AG04450 (cell line): ENCODE results near the gene RBM38. TPM values are rescaled to one million over a fixed set of nuclear protein-coding genes. Genes with fewer than 3 reads are reported as not detected.

ENCODE experiments used
- CTCF ChIA-PET: fragments of 300-600, 350-600 bp; formaldehyde crosslinking; extraction: SDS; loops from one replicate; lab custom pipeline; 2022; ENCODE audit warnings: antibody characterized with exemption, inconsistent platforms; lab: Charles Lee
- POLR2A ChIA-PET: fragments of 350-600 bp; formaldehyde crosslinking; extraction: SDS; loops from one replicate; lab custom pipeline; 2021; ENCODE audit warnings: antibody characterized with exemption, inconsistent platforms; lab: Yijun Ruan, JAX
- DNase-seq: peaks from one replicate; pipeline ENCODE4 v3.0.0-alpha.2; 2011; ENCODE audit warnings: low read depth, low spot score
- H3K27ac ChIP-seq: one replicate; pipeline ENCODE4 v1.5.1; 2012; ENCODE audit warnings: low read depth, low read length, control low read depth
- H3K27me3 ChIP-seq: one replicate; pipeline ENCODE4 v1.6.0; 2012; ENCODE audit warnings: low read length; ENCODE audit not compliant: control insufficient read depth, insufficient read depth
- H3K4me3 ChIP-seq: 2 replicates; pipeline ENCODE4 v1.5.1; 2011; ENCODE audit warnings: mild to moderate bottlenecking, low read depth, low read length, control low read depth
- H3K9me3 ChIP-seq: 2 replicates; pipeline ENCODE4 v1.5.1; 2012; ENCODE audit warnings: low read length; ENCODE audit not compliant: control insufficient read depth, insufficient read depth
- polyA plus RNA-seq: library from polyadenylated mRNA; depleted of rRNA; stranded (reverse); fragments of >200 nt; gene quantifications from 2 replicates; pipeline ENCODE4 v1.2.3, GENCODE V29; 2011
- TF ChIP-seq, protein P1 (sequence below): IDR thresholded peaks from 2 replicates; pipeline ENCODE4 v1.5.1; 2011; ENCODE audit warnings: low read depth, low read length, control low read depth, inconsistent platforms

Gene RBM38
- polyA plus RNA-seq, 1 experiment, result 5.2 TPM

- peak; percentile 54 for DNase-seq
- CTCF ChIA-PET, result no interaction called here
- H3K9me3 ChIP-seq, result peaks cover 11% of the 10 kb centered on the region
- H3K4me3 ChIP-seq, result no peak overlapping the region
- no peak overlapping the region for H3K27ac ChIP-seq
- POLR2A ChIA-PET, result no interaction called here
- TF ChIP-seq, protein P1, sequence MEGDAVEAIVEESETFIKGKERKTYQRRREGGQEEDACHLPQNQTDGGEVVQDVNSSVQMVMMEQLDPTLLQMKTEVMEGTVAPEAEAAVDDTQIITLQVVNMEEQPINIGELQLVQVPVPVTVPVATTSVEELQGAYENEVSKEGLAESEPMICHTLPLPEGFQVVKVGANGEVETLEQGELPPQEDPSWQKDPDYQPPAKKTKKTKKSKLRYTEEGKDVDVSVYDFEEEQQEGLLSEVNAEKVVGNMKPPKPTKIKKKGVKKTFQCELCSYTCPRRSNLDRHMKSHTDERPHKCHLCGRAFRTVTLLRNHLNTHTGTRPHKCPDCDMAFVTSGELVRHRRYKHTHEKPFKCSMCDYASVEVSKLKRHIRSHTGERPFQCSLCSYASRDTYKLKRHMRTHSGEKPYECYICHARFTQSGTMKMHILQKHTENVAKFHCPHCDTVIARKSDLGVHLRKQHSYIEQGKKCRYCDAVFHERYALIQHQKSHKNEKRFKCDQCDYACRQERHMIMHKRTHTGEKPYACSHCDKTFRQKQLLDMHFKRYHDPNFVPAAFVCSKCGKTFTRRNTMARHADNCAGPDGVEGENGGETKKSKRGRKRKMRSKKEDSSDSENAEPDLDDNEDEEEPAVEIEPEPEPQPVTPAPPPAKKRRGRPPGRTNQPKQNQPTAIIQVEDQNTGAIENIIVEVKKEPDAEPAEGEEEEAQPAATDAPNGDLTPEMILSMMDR, result no peak
- H3K27me3 ChIP-seq, result peaks cover 12% of the 10 kb centered on the region
Observed at GRCh38 chr20:57445298-57445697, 54.1 kb downstream of the RBM38 start.

DNA sequence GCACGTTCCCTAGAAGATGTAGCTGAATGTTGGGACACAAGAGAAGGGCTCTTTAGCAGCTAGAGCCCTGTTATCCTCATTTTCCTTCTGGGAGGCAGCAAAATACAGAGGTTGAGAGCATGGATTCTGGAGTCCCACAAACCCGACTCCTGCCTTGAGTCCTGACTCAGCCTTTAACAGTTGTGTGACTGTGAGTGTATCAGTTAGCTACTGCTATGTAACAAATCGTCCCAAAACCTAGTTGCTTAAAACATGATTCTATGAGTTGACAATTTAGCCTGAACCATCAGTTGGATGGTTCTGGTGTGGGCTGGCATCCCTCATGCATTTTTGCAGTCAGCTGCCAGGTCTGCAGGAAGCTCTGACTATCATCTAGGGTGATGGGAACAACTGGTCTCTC lies 54.6 kb downstream of the RBM38 start:
- no peak for DNase-seq
- no peak overlapping the region for H3K4me3 ChIP-seq
- POLR2A ChIA-PET, result no interaction called here
- peaks cover 8% of the 10 kb centered on the region for H3K9me3 ChIP-seq
- CTCF ChIA-PET, result no interaction called here
- H3K27ac ChIP-seq, result no peak overlapping the region
- peaks cover 14% of the 10 kb centered on the region for H3K27me3 ChIP-seq
- TF ChIP-seq, protein P1, result no peak

GRCh38 chr20:57448764-57449354 lies 57.7 kb downstream of the RBM38 start:
- Histone ChIP-seq H3K27me3 (peaks cover 16% of the 10 kb centered on the region), H3K9me3 (peaks cover 7% of the 10 kb centered on the region; the same call in 1 of the 2 replicates), H3K27ac (no peak overlapping the region), H3K4me3 (no peak overlapping the region)
- ChIA-PET CTCF (no interaction called here), POLR2A (no interaction called here)
- TF ChIP-seq, protein P1, result no peak
- DNase-seq, result no peak

DNA sequence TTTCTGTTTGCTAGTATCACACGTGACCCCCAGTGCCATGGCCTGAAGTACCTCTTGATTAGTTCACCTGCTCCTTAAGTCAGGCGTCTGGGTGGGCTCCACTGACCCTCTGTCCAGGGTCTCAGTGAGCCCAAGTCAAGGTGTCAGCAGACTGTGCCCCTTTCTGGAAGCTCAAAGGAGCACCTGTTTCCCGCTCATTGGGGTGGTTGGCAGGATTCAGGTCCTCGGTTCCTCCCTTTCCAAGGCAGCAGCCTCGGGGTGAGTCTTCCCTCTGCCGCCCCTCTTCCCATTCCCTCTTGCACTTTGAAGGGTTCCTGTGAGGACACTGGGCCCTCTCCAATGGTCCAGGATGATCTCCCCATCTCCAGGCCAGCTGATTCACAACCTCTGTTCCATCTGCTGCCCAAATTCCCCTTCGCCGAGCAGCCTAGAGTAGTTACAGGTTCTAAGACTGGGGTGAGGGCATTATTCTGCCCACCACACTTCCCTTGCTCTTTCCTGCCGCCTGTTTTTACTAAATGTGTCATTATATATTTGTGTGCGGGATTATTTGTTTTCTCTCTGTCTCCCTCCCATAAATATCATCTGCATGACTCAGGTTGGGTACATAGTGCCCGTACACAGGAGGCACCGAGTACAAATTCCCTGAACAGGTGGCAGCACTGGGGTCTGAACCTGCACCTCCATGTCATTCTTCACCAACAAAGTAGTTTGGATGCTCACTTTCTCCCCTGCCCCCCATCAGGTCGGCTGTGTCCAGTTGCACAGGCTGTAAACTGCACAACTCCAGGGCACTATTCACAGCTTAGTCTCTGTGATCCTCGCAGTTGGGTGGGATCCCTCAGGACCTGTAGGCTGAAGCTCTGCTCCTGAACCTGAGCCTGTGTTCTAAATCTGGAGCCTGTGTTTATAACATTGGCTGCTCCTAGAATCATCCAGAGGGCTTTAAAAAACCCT lies 58.5 kb downstream of the RBM38 start:
- POLR2A ChIA-PET, result no interaction called here
- Histone ChIP-seq H3K4me3 (no peak overlapping the region), H3K27me3 (peaks cover 14% of the 10 kb centered on the region), H3K27ac (no peak overlapping the region), H3K9me3 (peaks cover 7% of the 10 kb centered on the region; the same call in 1 of the 2 replicates)
- CTCF ChIA-PET, result no interaction called here
- DNase-seq, result no peak
- TF ChIP-seq, protein P1, result no peak

DNA sequence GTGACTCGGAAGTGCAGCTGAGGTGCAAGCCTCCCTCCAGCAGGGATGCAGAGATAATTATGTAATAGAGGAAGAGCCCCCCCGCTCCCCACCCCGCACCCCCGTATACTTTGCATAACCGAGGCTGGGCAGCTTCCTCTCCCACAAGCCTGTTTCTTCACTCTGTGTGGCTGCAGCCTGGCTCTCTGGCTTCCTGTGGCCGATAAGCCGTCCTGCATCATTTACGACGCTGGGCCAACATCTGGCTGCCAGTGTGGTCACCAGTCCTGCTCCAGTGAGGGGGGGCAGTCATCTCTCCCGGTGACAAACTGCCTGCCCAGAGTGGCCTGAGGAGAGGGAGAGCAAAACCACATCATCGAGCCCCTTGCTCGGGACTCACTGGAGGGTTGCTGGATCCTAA lies 59.2 kb downstream of the RBM38 start:
- ChIA-PET POLR2A (no interaction called here), CTCF (no interaction called here)
- Histone ChIP-seq H3K9me3 (peaks cover 7% of the 10 kb centered on the region; the same call in 1 of the 2 replicates), H3K27me3 (peaks cover 14% of the 10 kb centered on the region), H3K4me3 (no peak overlapping the region), H3K27ac (no peak overlapping the region)
- no peak for DNase-seq
- TF ChIP-seq, protein P1, result no peak
